GM21825 (cell line): ENCODE data around the gene ADAMTS17.

Experiments used
- ATAC-seq: cut with Tn5 transposase; IDR thresholded peaks from one replicate; pipeline ENCODE4 v1.9.1; 2021; ENCODE audit warnings: mild to moderate bottlenecking, moderate library complexity; ENCODE audit not compliant: unreplicated experiment

ADAMTS17 gene

GRCh38 chr15:100278596-100279380, 63.0 kb downstream of the ADAMTS17 start:
- no peak for ATAC-seq

DNA sequence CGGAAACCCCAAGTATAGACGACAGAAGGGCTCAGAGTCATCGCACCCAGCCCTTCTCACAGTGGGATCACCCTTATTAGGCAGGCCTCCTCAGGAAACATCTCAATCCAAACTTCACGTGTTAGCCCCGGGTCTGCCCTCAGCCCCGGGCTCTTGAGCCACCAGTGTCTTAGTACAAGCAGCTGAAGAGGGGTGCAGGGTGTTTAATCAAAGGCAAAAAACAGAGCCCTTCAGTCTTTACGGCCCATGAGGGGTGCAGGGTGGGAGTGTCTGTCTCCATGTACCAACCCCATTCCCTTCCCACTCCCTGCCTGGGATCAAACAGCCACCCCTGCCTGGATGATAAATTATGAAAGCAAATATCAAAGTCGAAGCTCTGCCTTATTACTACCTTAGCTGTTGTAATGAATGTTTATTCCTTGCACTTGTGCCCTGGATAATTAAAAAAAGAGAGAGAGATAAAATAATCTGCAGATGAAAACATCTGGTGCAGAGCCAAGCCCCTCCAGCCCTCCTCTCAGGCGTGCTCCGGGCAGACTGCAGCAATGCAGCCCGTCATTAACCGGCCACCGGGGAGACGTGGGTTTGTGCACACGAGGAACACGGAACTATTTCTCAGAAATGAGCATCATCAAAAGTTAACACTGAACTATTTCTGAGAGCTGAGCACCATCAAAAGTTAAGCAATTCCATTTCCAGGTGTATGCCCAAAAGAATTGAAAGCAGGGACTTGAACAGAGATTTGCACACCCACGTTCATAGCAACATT, 64.5 kb downstream of the ADAMTS17 start:
- no peak for ATAC-seq

DNA sequence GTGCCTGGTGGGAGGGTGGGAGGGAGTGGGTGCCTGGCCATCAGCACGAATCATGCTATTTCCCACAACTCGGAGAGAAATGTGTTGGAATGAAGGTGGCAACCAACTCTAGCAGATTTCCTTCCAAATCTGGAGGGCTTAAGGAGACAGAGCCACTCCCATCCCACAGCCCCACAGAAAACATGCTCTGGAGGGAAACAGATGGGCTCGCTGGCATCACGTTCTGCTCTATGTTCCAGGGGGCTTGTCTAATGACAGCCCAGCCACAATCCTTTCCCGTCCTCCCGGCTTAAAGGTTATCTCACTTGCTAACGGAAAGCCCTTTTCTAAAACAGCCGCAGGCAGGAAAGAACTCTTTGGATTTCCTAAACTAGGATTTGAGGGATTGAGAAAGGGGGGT, 65.3 kb downstream of the ADAMTS17 start:
- ATAC-seq: no peak

DNA sequence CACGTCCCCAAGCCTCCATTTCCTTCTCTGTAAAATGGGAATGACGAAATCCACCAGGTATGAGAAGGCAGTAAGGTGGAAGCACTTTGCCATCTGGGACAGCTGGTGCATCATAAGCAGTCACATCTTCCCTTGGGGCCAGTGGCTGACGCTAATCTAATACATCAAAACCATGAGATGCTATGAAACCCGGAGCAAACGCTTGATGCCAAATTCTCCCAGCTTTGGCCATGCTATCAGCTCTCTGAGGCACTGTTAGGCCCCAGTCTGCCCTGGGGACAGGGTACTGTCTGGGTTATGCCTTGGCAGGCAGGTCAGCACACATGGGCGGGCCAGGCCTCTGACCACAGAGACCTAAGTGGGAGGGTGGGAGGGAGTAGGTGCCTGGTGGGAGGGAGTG, 66.1 kb downstream of the ADAMTS17 start:
- no peak for ATAC-seq

- no peak for ATAC-seq
These were observed 71.9 kb downstream of the ADAMTS17 start for GRCh38 chr15:100269831-100270230.

GRCh38 chr15:100266166-100266565, 75.6 kb downstream of the ADAMTS17 start:
- ATAC-seq: no peak

- no peak for ATAC-seq
These were observed 76.1 kb downstream of the ADAMTS17 start for GRCh38 chr15:100265641-100266035.

- no peak for ATAC-seq
These were observed 76.7 kb downstream of the ADAMTS17 start for GRCh38 chr15:100264994-100265640.

DNA sequence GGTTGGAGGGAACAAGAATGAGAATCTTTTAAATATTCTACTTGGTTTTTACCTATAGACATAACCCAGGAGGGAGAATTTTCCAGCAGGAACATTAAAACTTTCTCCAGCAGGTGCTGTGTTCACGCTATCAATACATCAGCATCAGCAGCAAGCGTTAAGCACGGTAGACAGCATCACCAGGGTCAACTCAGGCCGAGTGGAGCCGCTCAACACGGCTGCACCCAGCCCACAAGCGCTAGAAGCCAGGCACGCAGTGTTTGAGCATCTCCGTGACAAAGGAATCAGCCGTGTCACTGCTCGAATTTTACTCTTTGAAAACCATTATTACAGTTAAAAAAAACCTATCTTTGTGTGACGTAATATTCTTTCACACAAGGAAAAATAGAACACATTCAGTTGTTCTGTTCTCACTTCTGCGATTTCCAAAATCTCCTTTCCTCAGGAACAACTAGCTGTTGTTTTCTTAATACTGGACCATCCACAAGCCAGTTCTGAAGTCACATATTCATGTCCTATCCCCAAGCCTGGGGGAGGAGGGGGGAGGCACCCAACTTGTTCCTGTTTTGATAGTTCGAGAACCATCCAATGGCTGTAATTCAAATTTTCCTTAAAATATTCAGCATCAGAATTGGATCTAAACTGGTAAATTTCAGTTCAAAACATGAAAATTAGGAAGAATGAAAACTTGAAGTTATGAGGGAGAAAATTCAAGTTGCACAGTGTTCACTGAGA, 77.9 kb downstream of the ADAMTS17 start:
- ATAC-seq: no peak

DNA sequence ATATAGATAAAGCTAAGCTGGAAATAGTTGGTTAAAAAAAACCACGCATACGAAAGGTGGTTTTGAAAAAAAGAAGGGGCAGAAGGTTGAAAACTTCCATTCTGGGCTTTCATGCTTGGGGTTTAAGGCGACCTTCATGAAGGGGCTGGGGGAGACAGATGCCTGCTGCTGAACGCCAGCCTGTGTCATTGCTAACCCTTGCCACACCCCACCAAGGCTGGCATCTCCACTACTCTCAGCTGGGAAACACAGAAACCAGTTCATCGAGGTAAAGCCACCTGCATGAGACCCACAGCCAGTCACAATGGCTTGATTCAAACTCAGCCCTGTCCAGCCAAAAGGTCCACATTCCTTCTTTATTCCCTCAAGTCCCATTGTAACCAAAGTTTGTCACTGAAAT, 78.7 kb downstream of the ADAMTS17 start:
- no peak for ATAC-seq

DNA sequence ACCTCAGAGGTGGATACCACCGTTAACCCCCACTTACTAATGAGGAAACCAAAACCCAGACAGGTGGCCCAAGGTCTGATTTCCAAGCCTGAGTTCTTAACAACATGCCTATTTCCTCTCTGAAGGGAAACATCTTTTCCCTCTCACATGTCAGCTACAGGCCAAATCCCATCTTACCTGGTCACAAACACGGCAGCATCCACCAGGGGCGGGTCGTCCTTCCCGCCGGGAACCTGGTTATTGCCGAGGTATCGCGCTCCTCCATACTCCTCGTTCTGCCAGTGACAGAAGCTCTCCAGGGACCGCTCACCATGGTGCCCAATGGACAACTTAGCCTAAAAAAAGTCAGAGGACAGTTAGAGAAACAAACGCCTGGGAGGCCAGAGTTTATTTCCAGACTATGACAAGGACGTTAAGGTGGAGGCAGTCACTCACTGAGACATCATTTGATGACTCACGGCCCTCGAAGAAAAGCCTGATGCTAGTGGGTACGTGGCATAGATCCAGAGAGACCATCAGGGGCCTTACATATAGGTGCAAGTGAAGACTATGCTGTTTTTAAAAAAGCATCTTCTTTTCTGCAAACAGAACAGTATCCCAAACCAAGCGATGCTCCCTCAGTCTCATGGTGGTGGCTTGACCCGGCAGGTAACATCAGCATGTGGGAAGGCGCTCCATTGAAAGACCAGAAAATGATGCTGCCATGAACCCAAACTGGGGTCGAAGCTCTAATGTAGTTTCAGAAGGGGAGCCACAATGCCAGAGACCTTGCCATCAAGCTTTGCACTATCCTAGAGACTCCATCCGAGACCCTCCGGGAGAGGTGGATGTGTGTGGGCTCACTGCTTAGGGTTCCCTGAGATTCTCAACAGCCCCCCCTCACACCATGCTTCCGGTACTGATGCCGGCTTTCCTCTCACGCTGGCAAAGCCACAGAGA, 80.2 kb downstream of the ADAMTS17 start:
- no peak for ATAC-seq

DNA sequence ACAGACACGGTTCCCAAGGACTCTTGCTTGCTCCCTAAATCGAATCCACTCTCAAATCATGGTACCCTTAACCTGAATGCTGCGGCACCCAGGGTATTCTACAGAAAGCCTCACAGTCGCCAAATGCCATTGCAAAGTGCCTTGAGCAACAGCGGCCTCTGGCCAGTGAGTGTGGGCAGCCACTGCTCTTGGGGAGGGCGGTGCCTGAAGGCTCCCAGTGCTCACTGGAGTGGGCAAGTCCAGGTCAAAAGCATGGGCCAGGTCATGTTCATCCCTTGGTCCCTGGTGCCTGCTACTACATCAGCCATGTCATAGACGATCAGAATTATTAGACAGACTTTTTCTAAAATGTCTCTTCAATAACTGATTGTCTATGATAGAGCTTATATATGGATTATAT, 82.5 kb downstream of the ADAMTS17 start:
- no peak for ATAC-seq

DNA sequence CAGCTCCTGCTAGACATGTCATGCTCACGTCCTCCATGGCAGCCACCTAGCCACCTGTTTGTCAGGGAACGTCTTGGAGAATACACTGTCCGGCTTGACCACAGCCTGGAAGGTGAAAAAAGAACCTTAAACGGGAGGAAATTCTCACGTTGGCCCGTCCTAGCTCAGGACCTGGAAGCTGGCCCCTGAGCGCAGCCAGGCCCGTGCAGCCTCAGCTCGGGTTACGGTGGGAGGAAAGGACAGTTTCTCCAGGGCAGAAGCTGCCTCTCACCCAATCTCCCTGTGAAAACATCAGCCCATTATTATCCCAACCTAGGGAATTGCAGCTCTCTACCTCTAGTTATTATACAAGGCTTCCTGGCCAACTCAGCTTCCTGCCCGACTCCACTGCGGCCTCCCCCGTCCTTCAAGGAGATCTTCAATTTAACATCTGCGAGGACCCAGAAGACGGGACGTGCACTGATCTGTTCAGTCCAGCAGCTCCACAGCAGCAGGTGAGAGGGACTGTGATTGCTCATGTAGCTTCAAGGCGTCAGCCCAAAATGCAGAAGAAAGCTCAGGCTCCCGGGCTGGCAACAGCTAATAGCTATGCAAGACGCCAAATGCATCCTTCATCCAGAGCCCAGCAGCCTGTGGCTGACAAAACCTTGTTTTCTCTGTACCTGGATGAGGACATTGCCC, 84.7 kb downstream of the ADAMTS17 start:
- ATAC-seq: no peak

GRCh38 chr15:100256101-100256969, 85.4 kb downstream of the ADAMTS17 start:
- ATAC-seq: no peak

GRCh38 chr15:100255644-100256043, 86.1 kb downstream of the ADAMTS17 start:
- no peak for ATAC-seq

- no peak for ATAC-seq
These were observed 87.1 kb downstream of the ADAMTS17 start for GRCh38 chr15:100254691-100255090.

DNA sequence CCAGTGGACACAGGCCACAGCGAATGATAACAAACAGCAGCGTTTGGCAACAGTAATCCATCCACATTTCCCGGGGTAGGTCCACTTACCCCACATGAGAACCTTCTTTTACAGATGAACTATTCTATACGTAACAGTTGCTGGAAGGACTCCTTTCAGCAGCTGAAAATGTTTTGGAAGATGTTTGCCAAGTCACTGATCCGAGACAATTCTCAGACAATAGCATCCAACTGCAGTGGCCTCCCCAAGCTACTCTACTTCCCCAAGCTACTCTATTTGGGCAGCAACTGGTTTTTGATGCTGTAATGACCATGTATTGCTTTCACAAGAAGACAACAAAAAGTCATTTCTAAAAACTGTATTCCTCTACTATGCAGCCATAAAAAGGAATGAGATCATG, 87.5 kb downstream of the ADAMTS17 start:
- ATAC-seq: no peak

DNA sequence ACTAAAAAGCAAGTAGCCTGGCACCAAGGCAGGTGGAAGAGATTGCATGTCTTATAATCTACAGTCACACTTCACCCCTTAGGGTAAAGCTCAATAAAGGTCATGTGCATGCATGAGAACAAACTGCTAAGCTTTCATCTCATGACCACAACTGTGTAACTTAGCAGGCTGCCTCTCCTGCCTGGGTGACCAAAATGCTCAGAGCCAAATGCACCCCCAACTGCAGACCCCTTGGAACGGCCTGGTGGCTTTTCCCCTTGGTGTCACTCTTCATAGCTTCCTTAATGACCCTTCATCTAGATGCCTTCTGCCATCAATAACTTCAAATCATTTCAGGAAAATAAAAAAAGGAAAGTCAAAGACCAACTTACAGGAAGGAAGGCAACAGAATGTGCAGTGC, 88.1 kb downstream of the ADAMTS17 start:
- no peak for ATAC-seq
